ENCODE results near the gene UGT1A7.

DNA sequence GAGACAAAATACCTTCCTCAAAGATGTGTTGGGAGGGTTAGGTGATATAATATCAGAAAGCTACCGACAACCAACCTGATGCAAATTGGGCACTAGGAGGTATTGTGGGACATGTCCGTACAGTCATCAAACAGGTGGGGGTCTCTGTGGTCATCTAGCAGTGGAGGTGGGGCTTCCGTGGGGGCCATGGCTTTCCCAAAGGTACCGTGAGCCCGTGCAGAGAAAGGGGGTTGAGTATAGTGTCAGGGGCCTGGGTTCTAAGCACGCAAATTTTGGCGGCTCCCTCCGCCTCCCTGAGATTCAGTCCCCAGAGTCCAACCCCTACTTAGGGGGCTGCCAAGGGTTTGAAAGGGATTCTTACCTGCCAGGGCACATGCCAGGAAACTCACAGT is 140.0 kb downstream of the UGT1A7 start:
- no peak for TF ChIP-seq RAD21 (conservative IDR thresholded peaks at IDR 0.05)
- no peak for TF ChIP-seq MXI1 (conservative IDR thresholded peaks at IDR 0.05; ENCODE audit: poor library complexity, severe bottlenecking)
- TF ChIP-seq, protein P1, sequence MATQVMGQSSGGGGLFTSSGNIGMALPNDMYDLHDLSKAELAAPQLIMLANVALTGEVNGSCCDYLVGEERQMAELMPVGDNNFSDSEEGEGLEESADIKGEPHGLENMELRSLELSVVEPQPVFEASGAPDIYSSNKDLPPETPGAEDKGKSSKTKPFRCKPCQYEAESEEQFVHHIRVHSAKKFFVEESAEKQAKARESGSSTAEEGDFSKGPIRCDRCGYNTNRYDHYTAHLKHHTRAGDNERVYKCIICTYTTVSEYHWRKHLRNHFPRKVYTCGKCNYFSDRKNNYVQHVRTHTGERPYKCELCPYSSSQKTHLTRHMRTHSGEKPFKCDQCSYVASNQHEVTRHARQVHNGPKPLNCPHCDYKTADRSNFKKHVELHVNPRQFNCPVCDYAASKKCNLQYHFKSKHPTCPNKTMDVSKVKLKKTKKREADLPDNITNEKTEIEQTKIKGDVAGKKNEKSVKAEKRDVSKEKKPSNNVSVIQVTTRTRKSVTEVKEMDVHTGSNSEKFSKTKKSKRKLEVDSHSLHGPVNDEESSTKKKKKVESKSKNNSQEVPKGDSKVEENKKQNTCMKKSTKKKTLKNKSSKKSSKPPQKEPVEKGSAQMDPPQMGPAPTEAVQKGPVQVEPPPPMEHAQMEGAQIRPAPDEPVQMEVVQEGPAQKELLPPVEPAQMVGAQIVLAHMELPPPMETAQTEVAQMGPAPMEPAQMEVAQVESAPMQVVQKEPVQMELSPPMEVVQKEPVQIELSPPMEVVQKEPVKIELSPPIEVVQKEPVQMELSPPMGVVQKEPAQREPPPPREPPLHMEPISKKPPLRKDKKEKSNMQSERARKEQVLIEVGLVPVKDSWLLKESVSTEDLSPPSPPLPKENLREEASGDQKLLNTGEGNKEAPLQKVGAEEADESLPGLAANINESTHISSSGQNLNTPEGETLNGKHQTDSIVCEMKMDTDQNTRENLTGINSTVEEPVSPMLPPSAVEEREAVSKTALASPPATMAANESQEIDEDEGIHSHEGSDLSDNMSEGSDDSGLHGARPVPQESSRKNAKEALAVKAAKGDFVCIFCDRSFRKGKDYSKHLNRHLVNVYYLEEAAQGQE (IDR thresholded peaks at IDR 0.05; ENCODE audit: borderline replicate concordance) = no peak
- TF ChIP-seq, protein P2, sequence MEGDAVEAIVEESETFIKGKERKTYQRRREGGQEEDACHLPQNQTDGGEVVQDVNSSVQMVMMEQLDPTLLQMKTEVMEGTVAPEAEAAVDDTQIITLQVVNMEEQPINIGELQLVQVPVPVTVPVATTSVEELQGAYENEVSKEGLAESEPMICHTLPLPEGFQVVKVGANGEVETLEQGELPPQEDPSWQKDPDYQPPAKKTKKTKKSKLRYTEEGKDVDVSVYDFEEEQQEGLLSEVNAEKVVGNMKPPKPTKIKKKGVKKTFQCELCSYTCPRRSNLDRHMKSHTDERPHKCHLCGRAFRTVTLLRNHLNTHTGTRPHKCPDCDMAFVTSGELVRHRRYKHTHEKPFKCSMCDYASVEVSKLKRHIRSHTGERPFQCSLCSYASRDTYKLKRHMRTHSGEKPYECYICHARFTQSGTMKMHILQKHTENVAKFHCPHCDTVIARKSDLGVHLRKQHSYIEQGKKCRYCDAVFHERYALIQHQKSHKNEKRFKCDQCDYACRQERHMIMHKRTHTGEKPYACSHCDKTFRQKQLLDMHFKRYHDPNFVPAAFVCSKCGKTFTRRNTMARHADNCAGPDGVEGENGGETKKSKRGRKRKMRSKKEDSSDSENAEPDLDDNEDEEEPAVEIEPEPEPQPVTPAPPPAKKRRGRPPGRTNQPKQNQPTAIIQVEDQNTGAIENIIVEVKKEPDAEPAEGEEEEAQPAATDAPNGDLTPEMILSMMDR (IDR thresholded peaks at IDR 0.05; ENCODE audit: poor library complexity, severe bottlenecking) = no peak
- TF ChIP-seq POLR2AphosphoS5 (IDR thresholded peaks at IDR 0.05) = no peak
- no peak for TF ChIP-seq EP300 (conservative IDR thresholded peaks at IDR 0.05; ENCODE audit: poor library complexity, severe bottlenecking)
- no peak for TF ChIP-seq EZH2 (IDR thresholded peaks at IDR 0.05; ENCODE audit: borderline replicate concordance, insufficient read depth, low read length, poor library complexity, severe bottlenecking)
- no peak for TF ChIP-seq TAF1 (IDR thresholded peaks at IDR 0.05; ENCODE audit: low read depth)
